Activated T-cell treated with anti-CD3 and anti-CD28 coated beads for 48 hours (primary cell): ENCODE data around the gene C1QTNF8.

Source experiments
- DNase-seq: peaks from one replicate; pipeline ENCODE4 v3.0.0-alpha.2; 2020; ENCODE audit warnings: low read depth

C1QTNF8 gene

GRCh38 chr16:1045310-1045992 is 50.6 kb downstream of the C1QTNF8 start:
- no peak for DNase-seq

- DNase-seq = no peak
Measured at GRCh38 chr16:1044460-1045309, 51.4 kb downstream of the C1QTNF8 start.

- no peak for DNase-seq
Measured at GRCh38 chr16:1043881-1044451, 52.1 kb downstream of the C1QTNF8 start.

- no peak for DNase-seq
Measured at GRCh38 chr16:1042866-1043265, 53.2 kb downstream of the C1QTNF8 start.

- DNase-seq = no peak
Measured at GRCh38 chr16:1042049-1042744, 53.8 kb downstream of the C1QTNF8 start.

- no peak for DNase-seq
Measured at GRCh38 chr16:1040346-1040745, 55.7 kb downstream of the C1QTNF8 start.

- DNase-seq = no peak
Measured at GRCh38 chr16:1039762-1040161, 56.3 kb downstream of the C1QTNF8 start.

- DNase-seq = no peak
Measured at GRCh38 chr16:1038932-1039331, 57.1 kb downstream of the C1QTNF8 start.
